Cardiac muscle cell (in vitro differentiated cells and primary cell): ENCODE results near the gene CNR2. TPM values are rescaled to one million over a fixed set of nuclear protein-coding genes. Genes with fewer than 3 reads are reported as not detected.

ENCODE experiments used
- DNase-seq, 2 donors: peaks; one replicate each; pipeline versions ENCODE4 v3.0.0 to v3.0.0-alpha.2; 2010 to 2017; ENCODE audit warnings: low read depth in 1 of 2, low spot score in 1 of 2
- H3K27ac ChIP-seq: fragments of 200-600 bp; sonication (generic); 2 replicates; pipeline ENCODE4 v1.5.1; 2016
- H3K27me3 ChIP-seq: fragments of 200-600 bp; sonication (generic); 2 replicates; pipeline ENCODE4 v1.6.0; 2016; ENCODE audit warnings: control low read depth
- H3K36me3 ChIP-seq: fragments of 200-600 bp; sonication (generic); 2 replicates; pipeline ENCODE4 v1.5.1; 2016; ENCODE audit warnings: control low read depth
- H3K4me1 ChIP-seq: fragments of 200-600 bp; sonication (generic); 2 replicates; pipeline ENCODE4 v1.8.1; 2017; ENCODE audit warnings: low read depth, mild to moderate bottlenecking, mixed run types
- H3K4me3 ChIP-seq: fragments of 200-600 bp; sonication (generic); 2 replicates; pipeline ENCODE4 v1.5.1; 2016; ENCODE audit warnings: mild to moderate bottlenecking
- H3K9me3 ChIP-seq: fragments of 200-600 bp; sonication (generic); 2 replicates; pipeline ENCODE4 v1.5.1; 2017; ENCODE audit warnings: low read depth, mild to moderate bottlenecking, control low read depth
- CTCF ChIP-seq: IDR thresholded peaks from 2 replicates; pipeline ENCODE4 v1.5.1; 2012; ENCODE audit warnings: low read depth, mild to moderate bottlenecking, low read length
- polyA plus RNA-seq: library from polyadenylated mRNA; unstranded; fragments of >200 nt; fragmentation: Nextera tagmentation; extraction: Ambion mirVana; gene quantifications from 2 replicates; pipeline ENCODE4 v1.2.1, GENCODE V29; 2016
- total RNA-seq: library from RNA; depleted of rRNA; stranded (reverse); fragments of >200 nt; gene quantifications from 2 replicates; pipeline ENCODE4 v1.2.3, GENCODE V29; 2016

Gene CNR2
- total and polyA plus RNA-seq, 2 experiments from 2014 or later, result not detected

GRCh38 chr1:23875382-23875781, 37.8 kb downstream of the CNR2 start:
- Histone ChIP-seq H3K36me3 (no peaks in the 10 kb centered on the region), H3K9me3 (no peaks in the 10 kb centered on the region), H3K4me3 (no peak overlapping the region), H3K27ac (no peak overlapping the region), H3K4me1 (no peaks in the 10 kb centered on the region), H3K27me3 (peaks cover 8% of the 10 kb centered on the region)
- no peak for TF ChIP-seq CTCF
- no peak for DNase-seq

DNA sequence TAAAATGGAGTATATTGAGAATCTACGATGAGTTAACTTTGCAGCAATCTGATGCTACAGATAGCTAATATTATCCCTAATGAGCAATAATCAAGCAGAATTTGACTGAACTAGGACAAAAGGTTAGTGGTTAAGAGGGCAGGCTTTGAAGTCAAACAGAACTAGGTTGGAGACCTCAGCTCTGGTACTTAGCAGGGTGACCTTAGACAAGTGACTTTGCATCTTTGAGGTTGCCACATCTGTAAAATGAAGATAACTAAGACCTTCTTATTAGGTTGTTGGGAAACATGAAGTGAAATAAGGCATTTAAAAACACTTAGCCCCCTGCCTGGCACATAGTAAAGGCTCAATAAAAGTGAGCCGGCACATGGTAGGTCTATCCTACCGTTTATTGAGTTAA, 40.7 kb downstream of the CNR2 start:
- Histone ChIP-seq H3K9me3 (no peaks in the 10 kb centered on the region), H3K27ac (no peak overlapping the region), H3K36me3 (no peaks in the 10 kb centered on the region), H3K4me3 (no peak overlapping the region), H3K27me3 (peaks cover 17% of the 10 kb centered on the region), H3K4me1 (no peaks in the 10 kb centered on the region)
- no peak for TF ChIP-seq CTCF
- DNase-seq, result no peak

DNA sequence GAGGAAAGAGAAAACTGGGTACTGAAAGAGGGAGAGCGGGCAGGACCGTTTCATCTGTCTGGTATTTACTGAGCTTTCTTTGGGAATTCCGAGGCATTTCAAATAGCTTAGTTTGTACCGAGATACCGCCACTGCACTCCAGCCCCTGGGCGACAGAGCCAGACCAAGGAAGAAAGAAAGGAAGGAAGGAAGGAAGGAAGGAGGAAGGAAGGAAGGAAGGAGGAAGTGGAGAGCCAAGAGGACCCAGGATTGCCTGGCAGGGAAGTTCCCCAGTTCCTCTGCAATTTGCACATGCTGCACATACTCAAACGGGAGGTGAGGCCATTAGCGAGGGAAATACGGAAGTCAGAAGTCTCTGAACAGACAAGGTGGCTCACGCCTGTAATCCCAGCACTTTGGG, 44.1 kb downstream of the CNR2 start:
- Histone ChIP-seq H3K27me3 (peaks cover 36% of the 10 kb centered on the region), H3K9me3 (no peaks in the 10 kb centered on the region), H3K4me3 (no peak overlapping the region), H3K36me3 (peaks cover 3% of the 10 kb centered on the region), H3K27ac (no peak overlapping the region), H3K4me1 (no peaks in the 10 kb centered on the region)
- no peak for TF ChIP-seq CTCF
- DNase-seq, result no peak

DNA sequence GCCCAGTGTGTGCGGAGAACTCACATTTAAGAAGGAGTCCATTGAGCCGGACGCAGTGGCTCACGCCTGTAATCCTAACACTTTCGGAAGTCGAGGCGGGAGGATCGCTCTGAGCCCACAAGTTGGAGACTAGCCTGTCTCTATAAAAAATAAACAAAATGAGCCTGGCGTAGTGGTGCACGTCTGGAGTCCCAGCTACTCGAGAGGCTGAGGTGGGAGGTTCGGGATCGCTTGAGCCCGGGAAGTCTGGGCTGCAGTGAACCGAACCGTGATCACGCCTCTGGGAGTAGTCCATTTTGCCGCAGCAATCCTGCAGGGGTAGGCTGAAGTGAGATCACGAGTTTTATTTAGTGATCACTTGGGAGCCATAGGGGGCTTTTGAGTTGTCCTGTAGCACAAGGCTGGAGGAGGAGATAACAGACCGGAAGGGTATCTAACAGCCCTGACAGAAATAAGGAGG, 44.6 kb downstream of the CNR2 start:
- H3K27ac ChIP-seq, result no peak overlapping the region
- H3K9me3 ChIP-seq, result no peaks in the 10 kb centered on the region
- H3K36me3 ChIP-seq, result peaks cover 3% of the 10 kb centered on the region
- H3K27me3 ChIP-seq, result peaks cover 36% of the 10 kb centered on the region
- no peak for DNase-seq
- TF ChIP-seq CTCF, result no peak
- no peaks in the 10 kb centered on the region for H3K4me1 ChIP-seq
- H3K4me3 ChIP-seq, result peak overlapping the region; percentile 66

GRCh38 chr1:23867895-23868556, 45.1 kb downstream of the CNR2 start, which contains the start of gene FUCA1:
Gene FUCA1, minus strand, starts transcription at chr1:23868290. Its CDS starts 4 bp downstream, at chr1:23868286.
- Histone ChIP-seq H3K9me3 (no peaks in the 10 kb centered on the region), H3K36me3 (peaks cover 3% of the 10 kb centered on the region), H3K27ac (no peak within 1 kb of the TSS), H3K4me3 (peak within 1 kb of the TSS; percentile 66), H3K27me3 (peaks cover 36% of the 10 kb centered on the region), H3K4me1 (no peaks in the 10 kb centered on the region)
- peak; percentile 89 to 97 for DNase-seq
- peak; percentile 95 for TF ChIP-seq CTCF
